WERI-Rb-1 (cell line): ENCODE data around the gene MBP.
"Not testable (repeated sequence)": the region's sequence is repeated elsewhere in the genome, so short reads cannot be mapped to it uniquely, and the experiment has no call there.

Experiments used
- DNase-seq: peaks from one replicate; pipeline ENCODE4 v3.0.0-alpha.2; 2020
- H3K27ac ChIP-seq: fragments of 250-450 bp; sonication (Bioruptor Pico); 2 replicates; pipeline ENCODE4 v1.5.1; 2020; ENCODE audit warnings: mild to moderate bottlenecking, moderate library complexity
- H3K27me3 ChIP-seq: fragments of 250-450 bp; sonication (Bioruptor Pico); 2 replicates; pipeline ENCODE4 v1.5.1; 2021; ENCODE audit warnings: mild to moderate bottlenecking, low read depth, moderate library complexity; ENCODE audit not compliant: insufficient read depth, severe bottlenecking
- H3K36me3 ChIP-seq: fragments of 250-450 bp; sonication (Bioruptor Pico); 2 replicates; pipeline ENCODE4 v1.5.1; 2020; ENCODE audit warnings: mild to moderate bottlenecking, moderate library complexity
- H3K4me3 ChIP-seq: 2 replicates; pipeline ENCODE4 v1.5.1; 2011; ENCODE audit warnings: low read depth, mild to moderate bottlenecking, control low read depth, low read length
- H3K9me3 ChIP-seq: fragments of 250-450 bp; sonication (Bioruptor Pico); 2 replicates; pipeline ENCODE4 v1.5.1; 2021; ENCODE audit warnings: mild to moderate bottlenecking, moderate library complexity; ENCODE audit not compliant: severe bottlenecking
- TF ChIP-seq, protein P1 (sequence below): IDR thresholded peaks from 2 replicates; pipeline ENCODE4 v1.5.1; 2011; ENCODE audit warnings: low read depth, mild to moderate bottlenecking, control low read depth, inconsistent platforms, low read length

The MBP gene

DNA sequence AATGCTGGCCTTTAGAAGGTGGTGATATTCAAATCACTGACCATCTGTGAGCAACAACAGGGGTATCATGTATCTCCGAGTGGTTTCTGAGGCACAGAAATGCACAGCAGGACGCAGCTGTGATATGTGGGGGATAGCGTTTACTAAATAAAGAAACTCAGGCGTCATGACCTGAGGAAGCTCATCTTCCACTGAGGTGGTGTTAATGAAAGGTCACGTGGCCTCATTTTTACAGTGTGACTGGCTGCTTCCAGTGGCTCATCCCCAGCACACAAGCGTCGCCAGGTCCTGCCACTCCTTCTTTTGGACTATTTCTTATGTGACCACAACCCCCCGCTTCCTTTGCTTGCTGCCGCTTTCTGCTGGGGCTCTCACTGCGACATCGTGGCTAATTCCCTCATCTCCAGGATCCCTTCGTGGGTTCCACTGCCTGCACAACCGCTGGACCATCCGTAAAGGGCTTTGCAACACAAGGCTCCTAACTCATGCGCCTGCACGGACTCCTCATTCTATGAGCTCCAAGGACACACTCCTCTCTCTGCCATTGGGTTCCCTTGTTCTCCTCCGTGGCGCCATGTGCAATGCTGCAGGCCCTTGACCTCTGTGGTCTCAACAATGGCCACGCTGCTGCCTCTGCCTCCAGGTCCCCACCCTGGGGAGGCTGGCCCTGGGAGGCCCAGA, 109.3 kb downstream of the MBP start:
- no peak overlapping the region for H3K27ac ChIP-seq
- DNase-seq = no peak
- H3K9me3 ChIP-seq = no peaks in the 10 kb centered on the region
- H3K36me3 ChIP-seq = no peaks in the 10 kb centered on the region
- H3K27me3 ChIP-seq = no peaks in the 10 kb centered on the region
- TF ChIP-seq, protein P1, sequence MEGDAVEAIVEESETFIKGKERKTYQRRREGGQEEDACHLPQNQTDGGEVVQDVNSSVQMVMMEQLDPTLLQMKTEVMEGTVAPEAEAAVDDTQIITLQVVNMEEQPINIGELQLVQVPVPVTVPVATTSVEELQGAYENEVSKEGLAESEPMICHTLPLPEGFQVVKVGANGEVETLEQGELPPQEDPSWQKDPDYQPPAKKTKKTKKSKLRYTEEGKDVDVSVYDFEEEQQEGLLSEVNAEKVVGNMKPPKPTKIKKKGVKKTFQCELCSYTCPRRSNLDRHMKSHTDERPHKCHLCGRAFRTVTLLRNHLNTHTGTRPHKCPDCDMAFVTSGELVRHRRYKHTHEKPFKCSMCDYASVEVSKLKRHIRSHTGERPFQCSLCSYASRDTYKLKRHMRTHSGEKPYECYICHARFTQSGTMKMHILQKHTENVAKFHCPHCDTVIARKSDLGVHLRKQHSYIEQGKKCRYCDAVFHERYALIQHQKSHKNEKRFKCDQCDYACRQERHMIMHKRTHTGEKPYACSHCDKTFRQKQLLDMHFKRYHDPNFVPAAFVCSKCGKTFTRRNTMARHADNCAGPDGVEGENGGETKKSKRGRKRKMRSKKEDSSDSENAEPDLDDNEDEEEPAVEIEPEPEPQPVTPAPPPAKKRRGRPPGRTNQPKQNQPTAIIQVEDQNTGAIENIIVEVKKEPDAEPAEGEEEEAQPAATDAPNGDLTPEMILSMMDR = no peak
- H3K4me3 ChIP-seq = no peak overlapping the region

DNA sequence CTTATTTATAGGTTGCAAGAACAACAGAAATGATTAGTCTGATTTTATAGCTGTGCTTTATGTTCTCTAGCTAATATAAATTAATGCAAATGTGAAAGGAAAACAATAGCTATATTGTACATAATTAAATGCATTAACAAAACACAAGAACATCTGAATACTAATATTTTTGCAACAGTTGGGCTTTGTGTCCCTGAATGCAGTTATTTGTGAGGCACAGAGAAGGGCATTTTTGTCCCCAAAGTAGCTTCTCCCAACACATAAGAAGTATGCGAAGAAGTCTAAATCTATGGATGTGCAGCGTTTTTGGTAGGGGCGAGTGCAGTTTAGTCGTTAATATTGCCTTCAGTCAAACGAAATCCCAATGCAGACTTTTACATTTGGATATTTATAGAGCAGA, 110.0 kb downstream of the MBP start:
- DNase-seq = no peak
- H3K27me3 ChIP-seq = no peaks in the 10 kb centered on the region
- no peaks in the 10 kb centered on the region for H3K9me3 ChIP-seq
- H3K4me3 ChIP-seq = no peak overlapping the region
- TF ChIP-seq, protein P1 = no peak
- no peak overlapping the region for H3K27ac ChIP-seq
- H3K36me3 ChIP-seq = no peaks in the 10 kb centered on the region

DNA sequence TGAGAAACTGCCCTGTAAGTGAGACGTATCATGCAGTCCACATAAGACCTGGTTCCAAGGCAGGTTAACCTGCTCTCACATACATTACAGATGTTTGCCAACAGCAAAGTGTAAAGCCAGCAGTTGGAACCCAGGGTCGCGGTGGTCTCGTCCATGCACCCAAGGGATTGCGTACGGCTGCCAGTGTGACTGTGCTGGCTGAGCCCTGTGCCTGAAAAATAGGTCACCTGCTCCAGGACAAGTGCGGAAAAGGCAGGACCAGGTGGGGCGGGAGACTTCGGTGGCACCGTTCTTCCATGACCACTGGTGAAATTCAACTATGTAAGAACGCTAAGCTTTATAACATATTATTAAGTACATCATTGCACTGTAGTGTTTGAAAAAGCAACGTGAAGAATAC, 110.5 kb downstream of the MBP start:
- TF ChIP-seq, protein P1 = no peak
- H3K36me3 ChIP-seq = no peaks in the 10 kb centered on the region
- H3K9me3 ChIP-seq = no peaks in the 10 kb centered on the region
- DNase-seq = no peak
- H3K27me3 ChIP-seq = no peaks in the 10 kb centered on the region
- H3K27ac ChIP-seq = no peak overlapping the region
- no peak overlapping the region for H3K4me3 ChIP-seq

DNA sequence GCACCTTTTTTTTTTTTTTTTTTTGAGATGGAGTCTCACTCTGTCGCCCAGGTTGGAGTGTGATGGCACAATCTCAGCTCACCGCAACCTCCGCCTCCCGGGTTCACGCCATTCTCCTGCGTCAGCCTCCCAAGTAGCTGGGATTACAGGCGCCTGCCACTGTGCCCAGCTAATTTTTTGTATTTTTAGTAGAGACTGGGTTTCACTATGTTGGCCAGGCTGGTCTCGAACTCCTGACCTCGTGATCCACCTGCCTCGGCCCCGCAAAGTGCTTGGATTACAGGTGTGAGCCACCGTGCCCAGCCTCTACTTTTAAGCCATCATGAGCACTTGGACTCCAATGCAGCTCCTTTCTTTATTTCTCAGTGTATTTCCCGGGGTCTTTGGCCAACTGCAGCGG, 111.1 kb downstream of the MBP start:
- not testable (repeated sequence) for H3K9me3 ChIP-seq, DNase-seq, H3K27ac ChIP-seq, H3K27me3 ChIP-seq, H3K4me3 ChIP-seq, H3K36me3 ChIP-seq

DNA sequence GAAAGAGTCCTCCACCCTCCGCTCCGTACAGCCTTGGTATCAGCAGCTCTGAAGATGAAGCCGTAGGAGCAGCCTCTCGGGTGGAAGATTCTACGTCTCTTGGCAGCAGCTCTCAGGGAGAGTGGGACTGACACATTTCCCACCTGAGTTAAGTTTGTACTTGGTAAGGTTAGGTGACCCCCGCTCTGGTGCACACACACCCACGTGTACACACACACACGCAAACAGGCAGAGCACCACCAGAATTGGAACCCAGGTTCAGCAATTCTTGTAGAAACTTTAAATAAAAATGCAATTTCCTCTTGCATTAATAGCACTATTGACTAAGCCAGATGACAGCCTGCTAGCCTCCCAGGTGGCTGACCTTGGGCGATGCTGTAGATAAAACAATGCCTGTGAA, 111.5 kb downstream of the MBP start:
- Histone ChIP-seq H3K36me3 (no peaks in the 10 kb centered on the region), H3K4me3 (no peak overlapping the region), H3K27me3 (no peaks in the 10 kb centered on the region), H3K27ac (no peak overlapping the region), H3K9me3 (no peaks in the 10 kb centered on the region)
- no peak for DNase-seq
- TF ChIP-seq, protein P1 = no peak

DNA sequence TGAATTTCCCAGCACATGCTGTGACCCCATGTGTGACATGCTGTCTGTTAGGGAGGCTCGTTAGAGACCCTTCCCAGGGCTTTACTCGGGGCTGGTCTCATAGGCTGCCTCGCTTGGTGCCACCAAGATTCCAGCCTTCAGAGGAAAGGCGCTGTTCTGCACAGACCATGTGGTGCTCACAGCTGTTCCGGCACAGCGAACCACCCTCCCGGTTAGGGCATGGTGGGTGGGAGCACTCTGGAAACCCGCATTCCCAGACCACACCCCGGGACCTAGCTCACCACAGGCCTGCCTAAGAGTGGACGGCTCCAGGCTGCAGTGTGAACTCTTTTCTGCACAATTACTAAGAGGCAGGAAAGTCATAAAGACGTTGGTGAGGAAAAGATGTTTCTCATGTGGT, 112.0 kb downstream of the MBP start:
- Histone ChIP-seq H3K9me3 (no peaks in the 10 kb centered on the region), H3K4me3 (no peak overlapping the region), H3K27me3 (no peaks in the 10 kb centered on the region), H3K27ac (no peak overlapping the region), H3K36me3 (no peaks in the 10 kb centered on the region)
- DNase-seq = no peak
- TF ChIP-seq, protein P1 = no peak
